ENCODE results near the gene APOE.
"Not testable (repeated sequence)": the region's sequence is repeated elsewhere in the genome, so short reads cannot be mapped to it uniquely, and the experiment has no call there.

Gene APOE

GRCh38 chr19:44876930-44877535 lies 28.6 kb upstream of the APOE start:
- peak; percentile 28 for DNase-seq (ENCODE audit: low read depth)
- H3K4me3 ChIP-seq (ENCODE audit: low read depth, low read length): no peak overlapping the region
- TF ChIP-seq CTCF (conservative IDR thresholded peaks at IDR 0.05; ENCODE audit: low read depth, low read length): no peak

GRCh38 chr19:44878120-44878865 lies 27.3 kb upstream of the APOE start:
- no peak overlapping the region for H3K4me3 ChIP-seq (ENCODE audit: low read depth, low read length)
- no peak for TF ChIP-seq CTCF (conservative IDR thresholded peaks at IDR 0.05; ENCODE audit: low read depth, low read length)
- DNase-seq (ENCODE audit: low read depth): no peak

GRCh38 chr19:44879309-44880065 lies 26.1 kb upstream of the APOE start:
- no peak for DNase-seq (ENCODE audit: low read depth)
- no peak overlapping the region for H3K4me3 ChIP-seq (ENCODE audit: low read depth, low read length)
- no peak for TF ChIP-seq CTCF (conservative IDR thresholded peaks at IDR 0.05; ENCODE audit: low read depth, low read length)

GRCh38 chr19:44882063-44882462 lies 23.5 kb upstream of the APOE start:
- no peak for TF ChIP-seq CTCF (conservative IDR thresholded peaks at IDR 0.05; ENCODE audit: low read depth, low read length)
- no peak for DNase-seq (ENCODE audit: low read depth)
- H3K4me3 ChIP-seq (ENCODE audit: low read depth, low read length): no peak overlapping the region

- not testable (repeated sequence) for DNase-seq (ENCODE audit: low read depth); H3K4me3 ChIP-seq (ENCODE audit: low read depth, low read length)
Measured at GRCh38 chr19:44882619-44883397, 22.8 kb upstream of the APOE start.

GRCh38 chr19:44883922-44884321 lies 21.7 kb upstream of the APOE start:
- no peak overlapping the region for H3K4me3 ChIP-seq (ENCODE audit: low read depth, low read length)
- no peak for TF ChIP-seq CTCF (conservative IDR thresholded peaks at IDR 0.05; ENCODE audit: low read depth, low read length)
- DNase-seq (ENCODE audit: low read depth): peak; percentile 68

GRCh38 chr19:44884566-44884965 lies 21.0 kb upstream of the APOE start:
- no peak for DNase-seq (ENCODE audit: low read depth)
- no peak for TF ChIP-seq CTCF (conservative IDR thresholded peaks at IDR 0.05; ENCODE audit: low read depth, low read length)
- no peak overlapping the region for H3K4me3 ChIP-seq (ENCODE audit: low read depth, low read length)

Measured in choroid plexus epithelial cell (primary cell).